Stomach (tissue), 4 donors: ENCODE data around the gene ZNF219.

ENCODE experiments used
- CTCF ChIP-seq, 7 experiments: fragments of 450-650 bp in 4 of 7; fragments of 200-600 bp in 3 of 7; sonication (generic) in 3 of 7; IDR thresholded peaks; one replicate each; pipeline ENCODE4 v1.5.1; 2016 to 2019; ENCODE audit warnings: antibody characterized with exemption in 7 of 7, control low read depth in 2 of 7, mild to moderate bottlenecking in 1 of 7
- POLR2A ChIP-seq, 4 donors: fragments of 450-650 bp; IDR thresholded peaks; one replicate each; pipeline ENCODE4 v1.6.1; 2016; ENCODE audit warnings: antibody characterized with exemption in 4 of 4, control low read depth in 2 of 4, mild to moderate bottlenecking in 1 of 4, moderate library complexity in 1 of 4
- POLR2AphosphoS5 ChIP-seq, 3 donors: sonication (generic); formaldehyde crosslinking; IDR thresholded peaks; one replicate each; pipeline ENCODE4 v1.6.1; 2016; ENCODE audit warnings: antibody characterized with exemption in 3 of 3

- TF ChIP-seq CTCF (IDR thresholded peaks at IDR 0.05) (no peak), POLR2A (IDR thresholded peaks at IDR 0.05) (no peak), POLR2AphosphoS5 (IDR thresholded peaks at IDR 0.05) (no peak)
Observed at GRCh38 chr14:21042918-21043317, 55.5 kb downstream of the ZNF219 start.
